Caco-2 (cell line): Measurements from ENCODE around the gene TULP1. TPM values are rescaled to one million over a fixed set of nuclear protein-coding genes. Genes with fewer than 3 reads are reported as not detected.
A peak's percentile ranks its signal among the peaks of the same experiment; 100 is the strongest.

ENCODE experiments used
- BruUV-seq: library from RNA; stranded (reverse); fragments of 400-500 nt; replicated peaks from 2 replicates; lab custom pipeline; 2021; lab: Mats Ljungman, UMichigan
- CTCF ChIA-PET: fragments of 300-600 bp; sonication (Branson Sonifier 250); formaldehyde crosslinking; loops from one replicate; lab custom pipeline; 2022; ENCODE audit warnings: antibody characterized with exemption; lab: Charles Lee
- POLR2A ChIA-PET: fragments of 300-600 bp; sonication (Branson Sonifier 250); formaldehyde crosslinking; loops from one replicate; lab custom pipeline; 2022; ENCODE audit warnings: antibody characterized with exemption; lab: Charles Lee
- DNase-seq, 2 experiments: peaks; one replicate each; pipeline versions ENCODE4 v3.0.0 to v3.0.0-alpha.2; 2020 to 2022
- H3K27me3 ChIP-seq: replicated peaks from 2 replicates; pipeline ENCODE4 v1.6.0; 2011; ENCODE audit warnings: low read length; ENCODE audit not compliant: control insufficient read depth, insufficient read depth
- H3K36me3 ChIP-seq: 2 replicates; pipeline ENCODE4 v1.5.1; 2011; ENCODE audit warnings: low read length; ENCODE audit not compliant: control insufficient read depth, insufficient read depth
- H3K4me1 ChIP-seq: fragments of 250-450 bp; sonication (Bioruptor Pico); 2 replicates; pipeline ENCODE4 v1.5.1; 2020; ENCODE audit warnings: mild to moderate bottlenecking
- H3K4me3 ChIP-seq: 2 replicates; pipeline ENCODE4 v1.5.1; 2011; ENCODE audit warnings: low read depth, mild to moderate bottlenecking, control low read depth, low read length
- H3K9me3 ChIP-seq: fragments of 250-450 bp; sonication (Bioruptor Pico); 2 replicates; pipeline ENCODE4 v1.5.1; 2020; ENCODE audit warnings: mild to moderate bottlenecking, moderate library complexity
- H3K27ac Mint-ChIP-seq: one replicate; pipeline ENCODE4 v1.8.0; 2022; ENCODE audit warnings: mixed read lengths; ENCODE audit not compliant: unreplicated experiment
- H3K27me3 Mint-ChIP-seq: one replicate; pipeline ENCODE4 v1.8.0; 2022; ENCODE audit warnings: mixed read lengths; ENCODE audit not compliant: insufficient read depth, unreplicated experiment
- H3K36me3 Mint-ChIP-seq: one replicate; pipeline ENCODE4 v1.8.0; 2022; ENCODE audit warnings: mild to moderate bottlenecking, mixed read lengths; ENCODE audit not compliant: insufficient read depth, unreplicated experiment
- H3K4me1 Mint-ChIP-seq: one replicate; pipeline ENCODE4 v1.8.0; 2022; ENCODE audit warnings: low read depth, mixed read lengths; ENCODE audit not compliant: unreplicated experiment
- H3K4me3 Mint-ChIP-seq: one replicate; pipeline ENCODE4 v1.8.0; 2022; ENCODE audit warnings: mild to moderate bottlenecking, moderate library complexity, mixed read lengths; ENCODE audit not compliant: unreplicated experiment
- H3K9me3 Mint-ChIP-seq: one replicate; pipeline ENCODE4 v1.8.0; 2022; ENCODE audit warnings: mixed read lengths; ENCODE audit not compliant: unreplicated experiment
- CTCF ChIP-seq, 2 experiments: fragments of 200-600 bp in 1 of 2; IDR thresholded peaks; 1 replicate in 1 of 2; 2 replicates in 1 of 2; pipeline versions ENCODE4 v1.5.1 to v1.8.0; 2011 to 2022; ENCODE audit warnings: antibody characterized with exemption in 1 of 2, control low read depth in 1 of 2, inconsistent platforms in 1 of 2, low read depth in 1 of 2, low read length in 1 of 2, mild to moderate bottlenecking in 1 of 2, moderate library complexity in 1 of 2; ENCODE audit not compliant: insufficient read depth in 1 of 2, severe bottlenecking in 1 of 2, unreplicated experiment in 1 of 2
- intact Hi-C: fragments of 100-400 bp; cut with micrococcal nuclease; formaldehyde crosslinking; loops from one replicate; pipeline ENCODE4 v1.10.0; 2022; ENCODE audit not compliant: unreplicated experiment
- total RNA-seq: library from RNA; stranded (reverse); gene quantifications from 2 replicates; pipeline ENCODE4 v1.2.3, GENCODE V29; 2022

Gene TULP1
- total RNA-seq, 1 experiment from 2014 or later: not detected

GRCh38 chr6:35522151-35522550 lies 9.5 kb upstream of the TULP1 start:
- Mint-ChIP-seq H3K27me3 (no peaks in the 10 kb centered on the region), H3K27ac (no peak overlapping the region), H3K36me3 (no peaks in the 10 kb centered on the region), H3K4me1 (peaks cover 7% of the 10 kb centered on the region), H3K4me3 (no peak overlapping the region), H3K9me3 (no peaks in the 10 kb centered on the region)
- H3K27me3 ChIP-seq: no peaks in the 10 kb centered on the region
- no peaks in the 10 kb centered on the region for H3K36me3 ChIP-seq
- BruUV-seq: no TSS peak
- H3K4me1 ChIP-seq: peaks cover 11% of the 10 kb centered on the region; the same call in 1 of the 2 replicates
- intact Hi-C loops: loop anchor here (2.0 to 10.0 kb wide), 2 partner anchors 63 to 227 kb away; partner anchors contain the start of gene DEF6
- H3K4me3 ChIP-seq: no peak overlapping the region
- POLR2A ChIA-PET: interaction anchor here (0.6 kb wide), 1 partner anchor 24 kb away, joined by 4 read pairs; no protein-coding TSS in a partner anchor
- DNase-seq: no peak
- no peak for TF ChIP-seq CTCF (IDR thresholded peaks at IDR 0.05; ENCODE audit: insufficient read depth in 1 of 2, low read depth in 1 of 2, low read length in 1 of 2, severe bottlenecking in 1 of 2, unreplicated experiment in 1 of 2)
- H3K9me3 ChIP-seq: no peaks in the 10 kb centered on the region
- CTCF ChIA-PET: interaction anchor here (0.5 to 3.5 kb wide), 18 partner anchors 7 to 612 kb away, joined by 3 to 25 read pairs (median 4); partner anchors contain the start of gene ARMC12

DNA sequence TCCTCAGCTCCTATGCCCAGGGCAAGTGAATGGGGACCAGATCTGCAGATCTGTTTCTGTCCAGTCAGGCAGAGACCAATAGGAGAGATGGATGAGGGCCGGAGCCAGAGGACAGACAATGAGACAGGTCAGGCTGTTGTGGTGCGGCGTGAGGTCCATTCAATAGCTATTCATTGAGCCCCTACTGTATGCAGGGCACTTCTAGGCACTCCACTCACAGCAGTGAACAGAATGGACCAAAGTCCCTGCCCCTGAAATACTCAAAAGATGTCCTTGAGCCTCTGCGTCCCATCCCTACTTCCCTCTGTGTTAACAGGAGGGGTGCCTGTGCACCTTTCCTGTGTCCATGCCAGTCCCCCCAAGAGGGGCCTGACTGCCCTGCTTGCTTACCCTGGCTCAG lies 8.5 kb upstream of the TULP1 start:
- Histone ChIP-seq H3K9me3 (no peaks in the 10 kb centered on the region), H3K36me3 (no peaks in the 10 kb centered on the region), H3K4me1 (peaks cover 11% of the 10 kb centered on the region; the same call in 1 of the 2 replicates), H3K4me3 (no peak overlapping the region), H3K27me3 (no peaks in the 10 kb centered on the region)
- H3K9me3 Mint-ChIP-seq: no peaks in the 10 kb centered on the region
- ChIA-PET POLR2A (no interaction called here), CTCF (interaction anchor here (0.9 to 1.6 kb wide), 2 partner anchors 14 to 31 kb away, joined by 3 to 6 read pairs; no protein-coding TSS in a partner anchor)
- intact Hi-C loops: loop anchor here (10.0 kb wide), 1 partner anchor 226 kb away; the partner anchor contains the start of gene DEF6
- no peaks in the 10 kb centered on the region for H3K36me3 Mint-ChIP-seq
- no peaks in the 10 kb centered on the region for H3K27me3 Mint-ChIP-seq
- no TSS peak for BruUV-seq
- H3K4me1 Mint-ChIP-seq: peaks cover 7% of the 10 kb centered on the region
- H3K27ac Mint-ChIP-seq: no peak overlapping the region
- no peak for TF ChIP-seq CTCF (IDR thresholded peaks at IDR 0.05; ENCODE audit: insufficient read depth in 1 of 2, low read depth in 1 of 2, low read length in 1 of 2, severe bottlenecking in 1 of 2, unreplicated experiment in 1 of 2)
- DNase-seq: no peak
- no peak overlapping the region for H3K4me3 Mint-ChIP-seq

- H3K4me3 Mint-ChIP-seq: peak overlapping the region; percentile 24
- H3K9me3 ChIP-seq: no peaks in the 10 kb centered on the region
- peak overlapping the region; percentile 85 for H3K27ac Mint-ChIP-seq
- intact Hi-C loops: loop anchor here (10.0 kb wide), 1 partner anchor 225 kb away; the partner anchor contains the start of gene DEF6
- no TSS peak for BruUV-seq
- no peaks in the 10 kb centered on the region for H3K36me3 ChIP-seq
- TF ChIP-seq CTCF (IDR thresholded peaks at IDR 0.05; ENCODE audit: insufficient read depth in 1 of 2, low read depth in 1 of 2, low read length in 1 of 2, severe bottlenecking in 1 of 2, unreplicated experiment in 1 of 2): no peak
- H3K36me3 Mint-ChIP-seq: no peaks in the 10 kb centered on the region
- H3K4me3 ChIP-seq: no peak overlapping the region
- no peaks in the 10 kb centered on the region for H3K9me3 Mint-ChIP-seq
- H3K27me3 Mint-ChIP-seq: no peaks in the 10 kb centered on the region
- peak; percentile 63 for DNase-seq
- no peaks in the 10 kb centered on the region for H3K27me3 ChIP-seq
- peaks cover 11% of the 10 kb centered on the region; the same call in 1 of the 2 replicates for H3K4me1 ChIP-seq
- POLR2A ChIA-PET: interaction anchor here (0.6 kb wide), 1 partner anchor 42 kb away, joined by 3 read pairs; no protein-coding TSS in a partner anchor
- peaks cover 7% of the 10 kb centered on the region for H3K4me1 Mint-ChIP-seq
- CTCF ChIA-PET: interaction anchor here (1.2 to 1.5 kb wide), 2 partner anchors 217 to 218 kb away, joined by 3 to 4 read pairs; partner anchors contain the start of gene ARMC12
These were observed 6.8 kb upstream of the TULP1 start for GRCh38 chr6:35519313-35520015.
